Measurements from ENCODE around the gene ARF1. TPM values are rescaled to one million over a fixed set of nuclear protein-coding genes. Genes with fewer than 3 reads are reported as not detected.

Gene ARF1
- total RNA-seq, 1 experiment from 2014 or later: 330 TPM

DNA sequence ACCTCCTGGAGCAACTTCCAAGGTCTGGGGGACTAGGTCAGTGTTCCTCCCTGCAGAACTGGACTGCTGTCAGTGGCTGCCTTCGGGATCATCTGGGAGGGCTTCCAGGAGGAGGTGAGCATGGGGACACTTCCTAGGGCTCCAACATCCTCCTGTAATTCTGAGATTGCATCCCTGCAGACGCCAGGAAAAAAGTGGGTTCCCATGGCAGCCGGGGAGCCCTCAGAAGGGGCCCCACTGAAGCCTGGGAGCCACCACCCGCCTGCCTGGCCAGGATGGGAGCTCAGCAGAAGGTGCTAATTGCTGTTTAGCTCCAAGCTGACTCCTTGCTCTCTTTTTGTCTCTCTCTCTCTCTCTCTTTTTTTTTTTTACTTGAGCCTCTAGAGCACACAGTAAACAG is 16.1 kb upstream of the ARF1 start (continued):
- TF ChIP-seq, protein P1, sequence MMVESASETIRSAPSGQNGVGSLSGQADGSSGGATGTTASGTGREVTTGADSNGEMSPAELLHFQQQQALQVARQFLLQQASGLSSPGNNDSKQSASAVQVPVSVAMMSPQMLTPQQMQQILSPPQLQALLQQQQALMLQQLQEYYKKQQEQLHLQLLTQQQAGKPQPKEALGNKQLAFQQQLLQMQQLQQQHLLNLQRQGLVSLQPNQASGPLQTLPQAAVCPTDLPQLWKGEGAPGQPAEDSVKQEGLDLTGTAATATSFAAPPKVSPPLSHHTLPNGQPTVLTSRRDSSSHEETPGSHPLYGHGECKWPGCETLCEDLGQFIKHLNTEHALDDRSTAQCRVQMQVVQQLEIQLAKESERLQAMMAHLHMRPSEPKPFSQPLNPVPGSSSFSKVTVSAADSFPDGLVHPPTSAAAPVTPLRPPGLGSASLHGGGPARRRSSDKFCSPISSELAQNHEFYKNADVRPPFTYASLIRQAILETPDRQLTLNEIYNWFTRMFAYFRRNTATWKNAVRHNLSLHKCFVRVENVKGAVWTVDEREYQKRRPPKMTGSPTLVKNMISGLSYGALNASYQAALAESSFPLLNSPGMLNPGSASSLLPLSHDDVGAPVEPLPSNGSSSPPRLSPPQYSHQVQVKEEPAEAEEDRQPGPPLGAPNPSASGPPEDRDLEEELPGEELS (CRISPR knock-in tag; IDR thresholded peaks at IDR 0.05): no peak
- TF ChIP-seq NR1H2 (CRISPR knock-in tag; IDR thresholded peaks at IDR 0.05) (no peak), ZBTB21 (CRISPR knock-in tag; IDR thresholded peaks at IDR 0.05; ENCODE audit: borderline replicate concordance) (no peak), E2F4 (CRISPR knock-in tag; IDR thresholded peaks at IDR 0.05; ENCODE audit: borderline replicate concordance, low read depth) (no peak), ZNF671 (CRISPR knock-in tag; IDR thresholded peaks at IDR 0.05) (no peak), PRRX2 (CRISPR knock-in tag; IDR thresholded peaks at IDR 0.05) (no peak), HMGA2 (CRISPR knock-in tag; IDR thresholded peaks at IDR 0.05) (no peak), MYBL2 (CRISPR knock-in tag; IDR thresholded peaks at IDR 0.05) (no peak), CDX4 (CRISPR knock-in tag; IDR thresholded peaks at IDR 0.05; ENCODE audit: borderline replicate concordance) (no peak)
- TF ChIP-seq, protein P2, sequence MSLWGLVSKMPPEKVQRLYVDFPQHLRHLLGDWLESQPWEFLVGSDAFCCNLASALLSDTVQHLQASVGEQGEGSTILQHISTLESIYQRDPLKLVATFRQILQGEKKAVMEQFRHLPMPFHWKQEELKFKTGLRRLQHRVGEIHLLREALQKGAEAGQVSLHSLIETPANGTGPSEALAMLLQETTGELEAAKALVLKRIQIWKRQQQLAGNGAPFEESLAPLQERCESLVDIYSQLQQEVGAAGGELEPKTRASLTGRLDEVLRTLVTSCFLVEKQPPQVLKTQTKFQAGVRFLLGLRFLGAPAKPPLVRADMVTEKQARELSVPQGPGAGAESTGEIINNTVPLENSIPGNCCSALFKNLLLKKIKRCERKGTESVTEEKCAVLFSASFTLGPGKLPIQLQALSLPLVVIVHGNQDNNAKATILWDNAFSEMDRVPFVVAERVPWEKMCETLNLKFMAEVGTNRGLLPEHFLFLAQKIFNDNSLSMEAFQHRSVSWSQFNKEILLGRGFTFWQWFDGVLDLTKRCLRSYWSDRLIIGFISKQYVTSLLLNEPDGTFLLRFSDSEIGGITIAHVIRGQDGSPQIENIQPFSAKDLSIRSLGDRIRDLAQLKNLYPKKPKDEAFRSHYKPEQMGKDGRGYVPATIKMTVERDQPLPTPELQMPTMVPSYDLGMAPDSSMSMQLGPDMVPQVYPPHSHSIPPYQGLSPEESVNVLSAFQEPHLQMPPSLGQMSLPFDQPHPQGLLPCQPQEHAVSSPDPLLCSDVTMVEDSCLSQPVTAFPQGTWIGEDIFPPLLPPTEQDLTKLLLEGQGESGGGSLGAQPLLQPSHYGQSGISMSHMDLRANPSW (CRISPR knock-in tag; conservative IDR thresholded peaks at IDR 0.05; ENCODE audit: low read depth): no peak

DNA sequence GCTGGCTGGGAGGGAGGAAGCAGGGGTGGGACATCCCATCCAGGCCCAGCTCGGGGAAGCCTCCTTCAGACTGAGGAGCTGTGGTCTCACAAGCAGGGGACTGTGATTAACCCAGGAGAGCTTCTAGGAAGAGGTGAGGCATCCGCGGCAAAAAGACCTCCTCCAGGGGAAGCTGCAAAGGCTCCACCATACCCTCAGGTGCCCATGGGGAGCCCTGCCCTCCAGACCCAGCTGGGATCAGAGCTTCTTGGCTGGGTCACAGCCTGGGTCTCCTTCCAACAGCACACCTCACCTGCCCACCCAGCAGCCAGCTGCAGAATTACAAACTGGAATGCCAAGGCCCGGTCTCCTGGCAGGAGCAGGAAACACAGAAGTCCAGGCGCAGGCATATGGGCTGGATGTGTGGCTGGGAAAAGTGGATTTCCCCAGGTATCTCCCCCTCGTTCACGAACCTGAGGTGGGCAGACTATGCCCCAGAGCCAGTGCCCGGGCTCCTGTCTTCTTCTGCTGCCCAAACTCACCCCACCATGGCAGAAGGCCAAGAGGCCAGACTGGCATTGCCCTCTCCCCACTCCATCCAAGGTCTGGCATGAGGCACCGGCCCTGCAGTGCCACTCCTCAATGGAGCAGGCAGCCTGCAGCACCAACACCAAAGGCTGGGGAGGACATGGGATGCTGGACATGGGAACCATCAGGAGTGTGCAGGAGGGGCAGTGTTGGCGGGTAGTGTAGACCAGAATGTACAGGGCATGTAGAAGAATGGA is 15.4 kb upstream of the ARF1 start:
- Mint-ChIP-seq H3K9me3 (no peaks in the 10 kb centered on the region), H3K36me3 (no peaks in the 10 kb centered on the region), H3K4me1 (no peaks in the 10 kb centered on the region), H3K27me3 (ENCODE audit: low read depth) (peaks cover 85% of the 10 kb centered on the region), H3K27ac (no peak overlapping the region), H3K4me3 (no peak overlapping the region)
- CTCF ChIA-PET: no interaction called here
- no peak for ATAC-seq
- no peak for DNase-seq (ENCODE audit: low spot score)
- POLR2A ChIA-PET: interaction anchor here (1.2 kb wide), 2 partner anchors 15 to 332 kb away, joined by 3 read pairs; no protein-coding TSS in a partner anchor
- TF ChIP-seq RELA (CRISPR knock-in tag; IDR thresholded peaks at IDR 0.05; ENCODE audit: borderline replicate concordance) (no peak), AR (CRISPR knock-in tag; IDR thresholded peaks at IDR 0.05) (no peak), CBFB (CRISPR knock-in tag; IDR thresholded peaks at IDR 0.05; ENCODE audit: low read depth) (no peak), CDX4 (CRISPR knock-in tag; IDR thresholded peaks at IDR 0.05; ENCODE audit: borderline replicate concordance) (no peak), ZSCAN18 (CRISPR knock-in tag; IDR thresholded peaks at IDR 0.05) (no peak), PRRX2 (CRISPR knock-in tag; IDR thresholded peaks at IDR 0.05) (no peak)
- TF ChIP-seq, protein P3, sequence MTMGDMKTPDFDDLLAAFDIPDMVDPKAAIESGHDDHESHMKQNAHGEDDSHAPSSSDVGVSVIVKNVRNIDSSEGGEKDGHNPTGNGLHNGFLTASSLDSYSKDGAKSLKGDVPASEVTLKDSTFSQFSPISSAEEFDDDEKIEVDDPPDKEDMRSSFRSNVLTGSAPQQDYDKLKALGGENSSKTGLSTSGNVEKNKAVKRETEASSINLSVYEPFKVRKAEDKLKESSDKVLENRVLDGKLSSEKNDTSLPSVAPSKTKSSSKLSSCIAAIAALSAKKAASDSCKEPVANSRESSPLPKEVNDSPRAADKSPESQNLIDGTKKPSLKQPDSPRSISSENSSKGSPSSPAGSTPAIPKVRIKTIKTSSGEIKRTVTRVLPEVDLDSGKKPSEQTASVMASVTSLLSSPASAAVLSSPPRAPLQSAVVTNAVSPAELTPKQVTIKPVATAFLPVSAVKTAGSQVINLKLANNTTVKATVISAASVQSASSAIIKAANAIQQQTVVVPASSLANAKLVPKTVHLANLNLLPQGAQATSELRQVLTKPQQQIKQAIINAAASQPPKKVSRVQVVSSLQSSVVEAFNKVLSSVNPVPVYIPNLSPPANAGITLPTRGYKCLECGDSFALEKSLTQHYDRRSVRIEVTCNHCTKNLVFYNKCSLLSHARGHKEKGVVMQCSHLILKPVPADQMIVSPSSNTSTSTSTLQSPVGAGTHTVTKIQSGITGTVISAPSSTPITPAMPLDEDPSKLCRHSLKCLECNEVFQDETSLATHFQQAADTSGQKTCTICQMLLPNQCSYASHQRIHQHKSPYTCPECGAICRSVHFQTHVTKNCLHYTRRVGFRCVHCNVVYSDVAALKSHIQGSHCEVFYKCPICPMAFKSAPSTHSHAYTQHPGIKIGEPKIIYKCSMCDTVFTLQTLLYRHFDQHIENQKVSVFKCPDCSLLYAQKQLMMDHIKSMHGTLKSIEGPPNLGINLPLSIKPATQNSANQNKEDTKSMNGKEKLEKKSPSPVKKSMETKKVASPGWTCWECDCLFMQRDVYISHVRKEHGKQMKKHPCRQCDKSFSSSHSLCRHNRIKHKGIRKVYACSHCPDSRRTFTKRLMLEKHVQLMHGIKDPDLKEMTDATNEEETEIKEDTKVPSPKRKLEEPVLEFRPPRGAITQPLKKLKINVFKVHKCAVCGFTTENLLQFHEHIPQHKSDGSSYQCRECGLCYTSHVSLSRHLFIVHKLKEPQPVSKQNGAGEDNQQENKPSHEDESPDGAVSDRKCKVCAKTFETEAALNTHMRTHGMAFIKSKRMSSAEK (CRISPR knock-in tag; IDR thresholded peaks at IDR 0.05; ENCODE audit: borderline replicate concordance): no peak

Measured in WTC11 (cell line).